Measurements from ENCODE around the gene KCMF1. TPM values are rescaled to one million over a fixed set of nuclear protein-coding genes. Genes with fewer than 3 reads are reported as not detected.

The KCMF1 gene
- total and polyA plus RNA-seq, 12 donors: 9.7 to 74.2 (median 45.4) TPM

- Histone ChIP-seq H3K27ac (peak overlapping the region in 3 of 5 donors; percentile 91 to 99 (median 97)), H3K27me3 (no peaks in the 10 kb centered on the region), H3K4me1 (replicated peaks in 1 of 2) (peaks cover 14 to 64% of the 10 kb centered on the region in 2 donors), H3K9me3 (replicated peaks in 1 of 3) (no peaks in the 10 kb centered on the region), H3K36me3 (replicated peaks in 1 of 2) (no peaks in the 10 kb centered on the region), H3K4me3 (peak overlapping the region in 2 of 4 donors; percentile 53 to 98)
- intact Hi-C loops (cut with DNase I): no loop called here
- no peak for TF ChIP-seq POLR2A (IDR thresholded peaks at IDR 0.05)
- TF ChIP-seq, protein P1, sequence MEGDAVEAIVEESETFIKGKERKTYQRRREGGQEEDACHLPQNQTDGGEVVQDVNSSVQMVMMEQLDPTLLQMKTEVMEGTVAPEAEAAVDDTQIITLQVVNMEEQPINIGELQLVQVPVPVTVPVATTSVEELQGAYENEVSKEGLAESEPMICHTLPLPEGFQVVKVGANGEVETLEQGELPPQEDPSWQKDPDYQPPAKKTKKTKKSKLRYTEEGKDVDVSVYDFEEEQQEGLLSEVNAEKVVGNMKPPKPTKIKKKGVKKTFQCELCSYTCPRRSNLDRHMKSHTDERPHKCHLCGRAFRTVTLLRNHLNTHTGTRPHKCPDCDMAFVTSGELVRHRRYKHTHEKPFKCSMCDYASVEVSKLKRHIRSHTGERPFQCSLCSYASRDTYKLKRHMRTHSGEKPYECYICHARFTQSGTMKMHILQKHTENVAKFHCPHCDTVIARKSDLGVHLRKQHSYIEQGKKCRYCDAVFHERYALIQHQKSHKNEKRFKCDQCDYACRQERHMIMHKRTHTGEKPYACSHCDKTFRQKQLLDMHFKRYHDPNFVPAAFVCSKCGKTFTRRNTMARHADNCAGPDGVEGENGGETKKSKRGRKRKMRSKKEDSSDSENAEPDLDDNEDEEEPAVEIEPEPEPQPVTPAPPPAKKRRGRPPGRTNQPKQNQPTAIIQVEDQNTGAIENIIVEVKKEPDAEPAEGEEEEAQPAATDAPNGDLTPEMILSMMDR (IDR thresholded peaks at IDR 0.05): no peak
- no peak for DNase-seq
- 9 to 14% (median 13%) methylated on average over 4 of the region's 4 CpGs for WGBS, 4 donors
Measured at GRCh38 chr2:84972932-84973331, 2.0 kb downstream of the KCMF1 start.

DNA sequence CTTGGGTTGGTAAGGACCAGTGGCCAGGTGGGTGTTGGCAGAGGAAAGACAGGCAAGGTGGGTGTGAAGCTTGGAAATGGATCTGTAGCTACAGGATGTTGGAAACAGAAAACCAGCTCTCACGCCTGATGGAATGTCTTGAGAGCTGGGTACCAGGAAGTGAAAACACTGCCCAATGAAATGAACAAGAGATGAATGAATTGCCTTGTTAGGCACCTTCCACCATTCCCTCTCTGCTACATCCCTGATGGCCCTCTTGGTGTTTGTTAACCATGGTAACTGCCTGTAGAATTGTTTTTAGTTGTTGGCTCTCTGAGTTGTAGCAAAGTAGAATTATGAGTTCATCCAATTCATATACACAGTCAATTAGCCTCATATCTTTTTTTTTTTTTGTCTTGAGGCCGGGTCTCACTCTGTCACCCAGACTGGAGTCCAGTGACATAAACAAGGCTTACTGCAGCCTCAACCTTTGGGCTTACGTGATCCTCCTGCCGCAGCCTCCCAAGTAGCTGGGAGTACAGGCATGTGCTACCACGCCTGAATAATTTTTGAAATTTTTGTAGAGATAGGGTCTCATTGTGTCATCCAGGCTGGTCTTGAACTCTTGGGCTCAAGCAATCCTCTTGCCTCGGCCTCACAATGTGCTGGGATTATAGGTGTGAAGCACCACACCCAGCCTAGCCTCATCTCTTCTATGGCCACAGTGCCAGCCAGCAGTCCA, 9.5 kb downstream of the KCMF1 start:
- no peak overlapping the region for H3K27ac ChIP-seq

GRCh38 chr2:84986018-84986417, 15.1 kb downstream of the KCMF1 start:
- DNase-seq: no peak
- no peaks in the 10 kb centered on the region for H3K9me3 ChIP-seq (replicated peaks in 1 of 3)
- no peaks in the 10 kb centered on the region for H3K36me3 ChIP-seq (replicated peaks in 1 of 2)
- no peaks in the 10 kb centered on the region for H3K27me3 ChIP-seq
- no peak for TF ChIP-seq POLR2A (IDR thresholded peaks at IDR 0.05)
- TF ChIP-seq, protein P1 (IDR thresholded peaks at IDR 0.05): no peak
- peaks cover 13 to 50% of the 10 kb centered on the region in 2 donors for H3K4me1 ChIP-seq (replicated peaks in 1 of 2)
- intact Hi-C loops (cut with DNase I): no loop called here
- no peak overlapping the region for H3K4me3 ChIP-seq
- H3K27ac ChIP-seq: no peak overlapping the region
- WGBS, 4 donors: 94 to 100% (median 98%) methylated on average over 1 of the region's 1 CpG

More for the DNA sequence above, 9.5 kb downstream of the KCMF1 start:
- 94 to 97% (median 96%) methylated on average over 6 of the region's 6 CpGs for WGBS, 4 donors
- H3K4me3 ChIP-seq: no peak overlapping the region
- no peaks in the 10 kb centered on the region for H3K36me3 ChIP-seq (replicated peaks in 1 of 2)
- intact Hi-C loops (cut with DNase I): no loop called here
- H3K4me1 ChIP-seq (replicated peaks in 1 of 2): peaks cover 2 to 28% of the 10 kb centered on the region in 2 donors
- no peaks in the 10 kb centered on the region for H3K27me3 ChIP-seq
- H3K9me3 ChIP-seq (replicated peaks in 1 of 3): no peaks in the 10 kb centered on the region
- TF ChIP-seq, protein P1 (IDR thresholded peaks at IDR 0.05): no peak
- no peak for TF ChIP-seq POLR2A (IDR thresholded peaks at IDR 0.05)
- no peak for DNase-seq

GRCh38 chr2:84989422-84989821, 18.5 kb downstream of the KCMF1 start:
- H3K36me3 ChIP-seq (replicated peaks in 1 of 2): no peaks in the 10 kb centered on the region
- peaks cover 13 to 56% of the 10 kb centered on the region in 2 donors for H3K4me1 ChIP-seq (replicated peaks in 1 of 2)
- no peak overlapping the region for H3K27ac ChIP-seq
- H3K9me3 ChIP-seq (replicated peaks in 1 of 3): no peaks in the 10 kb centered on the region
- no peaks in the 10 kb centered on the region for H3K27me3 ChIP-seq
- TF ChIP-seq, protein P1 (IDR thresholded peaks at IDR 0.05): no peak
- no peak for TF ChIP-seq POLR2A (IDR thresholded peaks at IDR 0.05)
- no peak overlapping the region for H3K4me3 ChIP-seq
- 92 to 95% (median 93%) methylated on average over 2 of the region's 2 CpGs for WGBS, 4 donors
- no peak for DNase-seq
- intact Hi-C loops (cut with DNase I): no loop called here

Measured in adrenal gland (tissue), 12 donors.